Measurements from ENCODE around the gene MRPL33. TPM values are rescaled to one million over a fixed set of nuclear protein-coding genes. Genes with fewer than 3 reads are reported as not detected.
"Not testable (repeated sequence)": the region's sequence is repeated elsewhere in the genome, so short reads cannot be mapped to it uniquely, and the experiment has no call there.

MRPL33 gene
- total and polyA plus RNA-seq, 3 donors from 2014 or later = 142 to 204 (median 175) TPM

GRCh38 chr2:27738349-27739057 is 33.0 kb upstream of the MRPL33 start:
- Histone ChIP-seq H3K27me3 (no peaks in the 10 kb centered on the region), H3K36me3 (ENCODE audit: low read depth, missing control alignments) (no peaks in the 10 kb centered on the region), H3K9me3 (no peaks in the 10 kb centered on the region), H3K27ac (no peak overlapping the region), H3K4me3 (no peak overlapping the region), H3K4me1 (peaks cover 9% of the 10 kb centered on the region)
- 91 to 93% methylated on average over 13 of the region's 13 CpGs for WGBS, 2 donors
- DNase-seq = no peak
- TF ChIP-seq POLR2A (IDR thresholded peaks at IDR 0.05) (no peak), CTCF (IDR thresholded peaks at IDR 0.05) (no peak)
- intact Hi-C loops (cut with DNase I; ENCODE audit: low total_unique reads) = no loop called here

- no peaks in the 10 kb centered on the region for H3K9me3 ChIP-seq
- intact Hi-C loops (cut with DNase I; ENCODE audit: low total_unique reads) = no loop called here
- WGBS, 2 donors = 99 to 100% methylated on average over 4 of the region's 4 CpGs
- TF ChIP-seq POLR2A (IDR thresholded peaks at IDR 0.05) (no peak), CTCF (IDR thresholded peaks at IDR 0.05) (no peak)
- no peaks in the 10 kb centered on the region for H3K36me3 ChIP-seq (ENCODE audit: low read depth, missing control alignments)
- peaks cover 9% of the 10 kb centered on the region for H3K4me1 ChIP-seq
- no peak overlapping the region for H3K4me3 ChIP-seq
- DNase-seq = no peak
- H3K27ac ChIP-seq = no peak overlapping the region
- no peaks in the 10 kb centered on the region for H3K27me3 ChIP-seq
Measured at GRCh38 chr2:27739058-27739373, 32.5 kb upstream of the MRPL33 start.

GRCh38 chr2:27741673-27742072 is 29.8 kb upstream of the MRPL33 start:
- no peaks in the 10 kb centered on the region for H3K4me1 ChIP-seq
- H3K27me3 ChIP-seq = no peaks in the 10 kb centered on the region
- intact Hi-C loops (cut with DNase I; ENCODE audit: low total_unique reads) = no loop called here
- no peaks in the 10 kb centered on the region for H3K36me3 ChIP-seq (ENCODE audit: low read depth, missing control alignments)
- no peak overlapping the region for H3K4me3 ChIP-seq
- DNase-seq = no peak
- 60 to 70% methylated on average over 3 of the region's 3 CpGs for WGBS, 2 donors
- H3K9me3 ChIP-seq = no peaks in the 10 kb centered on the region
- no peak overlapping the region for H3K27ac ChIP-seq
- TF ChIP-seq POLR2A (IDR thresholded peaks at IDR 0.05) (no peak), CTCF (IDR thresholded peaks at IDR 0.05) (no peak)

GRCh38 chr2:27742571-27742970 is 28.9 kb upstream of the MRPL33 start:
- Histone ChIP-seq H3K36me3 (ENCODE audit: low read depth, missing control alignments) (no peaks in the 10 kb centered on the region), H3K4me1 (no peaks in the 10 kb centered on the region), H3K4me3 (no peak overlapping the region), H3K27me3 (no peaks in the 10 kb centered on the region), H3K9me3 (no peaks in the 10 kb centered on the region), H3K27ac (no peak overlapping the region)
- 94% methylated on average over 9 of the region's 9 CpGs for WGBS, 2 donors
- TF ChIP-seq CTCF (IDR thresholded peaks at IDR 0.05) (no peak), POLR2A (IDR thresholded peaks at IDR 0.05) (no peak)
- DNase-seq = no peak
- intact Hi-C loops (cut with DNase I; ENCODE audit: low total_unique reads) = no loop called here

- H3K36me3 ChIP-seq (ENCODE audit: low read depth, missing control alignments); H3K27me3 ChIP-seq; intact Hi-C loops (cut with DNase I; ENCODE audit: low total_unique reads); H3K27ac ChIP-seq; H3K9me3 ChIP-seq; DNase-seq; H3K4me1 ChIP-seq; H3K4me3 ChIP-seq: not testable (repeated sequence)
Measured at GRCh38 chr2:27745494-27745893, 26.0 kb upstream of the MRPL33 start.
